BE2C (cell line): ENCODE data around the gene GMEB1.
"Not testable (repeated sequence)": the region's sequence is repeated elsewhere in the genome, so short reads cannot be mapped to it uniquely, and the experiment has no call there.

Experiments
- DNase-seq: peaks from one replicate; pipeline ENCODE4 v3.0.0-alpha.2; 2020
- H3K27me3 ChIP-seq: fragments of 250-450 bp; sonication (Bioruptor Pico); 2 replicates; pipeline ENCODE4 v1.5.1; 2020; ENCODE audit warnings: mild to moderate bottlenecking
- H3K36me3 ChIP-seq: fragments of 250-450 bp; sonication (Bioruptor Pico); 2 replicates; pipeline ENCODE4 v1.5.1; 2020; ENCODE audit warnings: mild to moderate bottlenecking
- H3K4me1 ChIP-seq: fragments of 250-450 bp; sonication (Bioruptor Pico); 2 replicates; pipeline ENCODE4 v1.5.1; 2020
- H3K4me3 ChIP-seq: 2 replicates; pipeline ENCODE4 v1.5.1; 2011; ENCODE audit warnings: low read depth, low read length
- H3K9me3 ChIP-seq: fragments of 250-450 bp; sonication (Bioruptor Pico); 2 replicates; pipeline ENCODE4 v1.5.1; 2020
- CTCF ChIP-seq: IDR thresholded peaks from 2 replicates; pipeline ENCODE4 v1.5.1; 2012; ENCODE audit warnings: mild to moderate bottlenecking, low read depth, low read length

GMEB1 gene

GRCh38 chr1:28745653-28746173, 77.1 kb downstream of the GMEB1 start:
- Histone ChIP-seq H3K27me3 (no peaks in the 10 kb centered on the region), H3K36me3 (peaks cover 65% of the 10 kb centered on the region), H3K4me3 (no peak overlapping the region), H3K4me1 (no peaks in the 10 kb centered on the region), H3K9me3 (no peaks in the 10 kb centered on the region)
- TF ChIP-seq CTCF, result no peak
- no peak for DNase-seq

- Histone ChIP-seq H3K9me3 (no peaks in the 10 kb centered on the region), H3K4me1 (no peaks in the 10 kb centered on the region), H3K36me3 (peaks cover 37% of the 10 kb centered on the region), H3K4me3 (no peak overlapping the region), H3K27me3 (no peaks in the 10 kb centered on the region)
- no peak for DNase-seq
- no peak for TF ChIP-seq CTCF
Observed at GRCh38 chr1:28750330-28750729, 81.7 kb downstream of the GMEB1 start.

- H3K4me1 ChIP-seq, DNase-seq, H3K27me3 ChIP-seq, H3K9me3 ChIP-seq, H3K4me3 ChIP-seq: not testable (repeated sequence)
- H3K36me3 ChIP-seq, result peaks cover 36% of the 10 kb centered on the region
Observed at GRCh38 chr1:28750771-28751294, 82.2 kb downstream of the GMEB1 start.

- Histone ChIP-seq H3K4me1 (no peaks in the 10 kb centered on the region), H3K9me3 (no peaks in the 10 kb centered on the region), H3K36me3 (peaks cover 37% of the 10 kb centered on the region), H3K4me3 (no peak overlapping the region), H3K27me3 (no peaks in the 10 kb centered on the region)
- no peak for DNase-seq
- no peak for TF ChIP-seq CTCF
Observed at GRCh38 chr1:28751315-28752060, 82.9 kb downstream of the GMEB1 start.

GRCh38 chr1:28755701-28756100, 87.1 kb downstream of the GMEB1 start:
- Histone ChIP-seq H3K4me1 (no peaks in the 10 kb centered on the region), H3K36me3 (peaks cover 41% of the 10 kb centered on the region), H3K9me3 (no peaks in the 10 kb centered on the region), H3K4me3 (no peak overlapping the region), H3K27me3 (no peaks in the 10 kb centered on the region)
- no peak for DNase-seq
- no peak for TF ChIP-seq CTCF

- Histone ChIP-seq H3K27me3 (no peaks in the 10 kb centered on the region), H3K9me3 (no peaks in the 10 kb centered on the region), H3K36me3 (peaks cover 34% of the 10 kb centered on the region), H3K4me3 (no peak overlapping the region), H3K4me1 (no peaks in the 10 kb centered on the region)
- DNase-seq, result no peak
- TF ChIP-seq CTCF, result no peak
Observed at GRCh38 chr1:28756846-28757245, 88.3 kb downstream of the GMEB1 start.
